ENCODE data around the gene AKAP6. TPM values are rescaled to one million over a fixed set of nuclear protein-coding genes. Genes with fewer than 3 reads are reported as not detected.

The AKAP6 gene
- total RNA-seq, 1 experiment from 2014 or later, result 2.3 TPM

- POLR2A ChIA-PET, result no interaction called here
- DNase-seq (ENCODE audit: unreplicated experiment), result no peak
- H3K4me1 Mint-ChIP-seq (ENCODE audit: insufficient read depth, unreplicated experiment), result no peaks in the 10 kb centered on the region
- no peaks in the 10 kb centered on the region for H3K27me3 Mint-ChIP-seq (ENCODE audit: insufficient read depth, unreplicated experiment)
- H3K4me3 Mint-ChIP-seq (ENCODE audit: unreplicated experiment), result no peak overlapping the region
- H3K9me3 Mint-ChIP-seq (ENCODE audit: unreplicated experiment), result no peaks in the 10 kb centered on the region
- intact Hi-C loops (cut with micrococcal nuclease), result no loop called here
- no TSS peak for BruUV-seq (replicated peaks)
- no peak for TF ChIP-seq CTCF (IDR thresholded peaks at IDR 0.05; ENCODE audit: unreplicated experiment)
- no peaks in the 10 kb centered on the region for H3K36me3 Mint-ChIP-seq (ENCODE audit: insufficient read depth, unreplicated experiment)
- H3K27ac Mint-ChIP-seq (ENCODE audit: low read depth, unreplicated experiment), result no peak overlapping the region
- CTCF ChIA-PET, result interaction anchor here (0.6 kb wide), 1 partner anchor 486 kb away, joined by 4 read pairs; no protein-coding TSS in a partner anchor
These were observed 536.8 kb downstream of the AKAP6 start for GRCh38 chr14:32865827-32866376.

GRCh38 chr14:32883188-32883587 lies 554.1 kb downstream of the AKAP6 start:
- intact Hi-C loops (cut with micrococcal nuclease), result no loop called here

More at GRCh38 chr14:32883188-32883587, 554.1 kb downstream of the AKAP6 start:
- Mint-ChIP-seq H3K36me3 (ENCODE audit: insufficient read depth, unreplicated experiment) (no peaks in the 10 kb centered on the region), H3K4me3 (ENCODE audit: unreplicated experiment) (no peak overlapping the region), H3K27ac (ENCODE audit: low read depth, unreplicated experiment) (no peak overlapping the region), H3K4me1 (ENCODE audit: insufficient read depth, unreplicated experiment) (no peaks in the 10 kb centered on the region), H3K9me3 (ENCODE audit: unreplicated experiment) (peaks cover 13% of the 10 kb centered on the region), H3K27me3 (ENCODE audit: insufficient read depth, unreplicated experiment) (no peaks in the 10 kb centered on the region)
- POLR2A ChIA-PET, result no interaction called here
- DNase-seq (ENCODE audit: unreplicated experiment), result no peak
- CTCF ChIA-PET, result interaction anchor here (0.6 kb wide), 1 partner anchor 1994 kb away, joined by 4 read pairs; no protein-coding TSS in a partner anchor
- TF ChIP-seq CTCF (IDR thresholded peaks at IDR 0.05; ENCODE audit: unreplicated experiment), result no peak
- BruUV-seq (replicated peaks), result no TSS peak

Other genes starting within 250 kb of the AKAP6 start
- gene RNU6-7, start 127.3 kb upstream of the AKAP6 start, total RNA-seq (2022), result not detected in 2 replicates
- not detected in 2 replicates for gene RNU6-8, start 126.0 kb upstream of the AKAP6 start, total RNA-seq (2022)